ENCODE data around the gene SYCP1.

DNA sequence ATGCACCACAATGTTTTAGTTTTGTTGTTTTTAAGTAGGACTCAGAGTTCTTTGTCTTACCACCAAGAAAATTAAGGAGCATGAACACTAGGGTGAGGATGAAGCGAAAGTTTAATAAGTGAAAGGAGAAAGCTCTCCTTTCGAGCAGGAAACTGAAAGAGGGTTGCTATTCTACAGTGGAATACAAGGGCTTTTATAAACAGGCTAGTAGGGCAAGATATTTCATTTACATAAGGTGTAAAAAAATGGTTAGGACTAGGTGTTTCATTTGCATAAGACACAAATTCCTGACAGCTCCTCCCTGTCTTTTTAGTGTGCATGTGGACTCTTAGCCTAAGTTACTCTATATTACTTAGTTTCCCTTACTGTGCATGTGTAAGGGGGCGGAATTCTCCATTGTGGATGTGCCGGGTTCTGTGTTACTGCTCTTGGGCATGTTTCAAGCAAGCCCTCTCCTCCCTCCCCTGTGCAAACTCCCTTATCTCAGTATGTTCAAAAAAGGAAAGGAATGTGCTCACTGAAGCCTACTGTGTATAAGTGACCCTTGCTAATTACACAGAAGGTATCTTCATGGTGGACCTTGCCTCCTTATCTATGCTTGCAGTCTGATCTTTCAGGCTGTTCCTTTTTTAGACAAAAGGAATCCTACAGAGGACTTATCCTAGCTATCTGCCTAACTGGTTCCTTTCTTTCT, 182.3 kb downstream of the SYCP1 start:
- TF ChIP-seq REST (IDR thresholded peaks at IDR 0.05; ENCODE audit: insufficient read depth in 1 of 2, low read depth in 2 of 2, low read length in 2 of 2) = no peak
- no peak for TF ChIP-seq POLR2AphosphoS5 (IDR thresholded peaks at IDR 0.05; ENCODE audit: low read depth, low read length)
- TF ChIP-seq TAF1 (IDR thresholded peaks at IDR 0.05; ENCODE audit: borderline replicate concordance, insufficient read depth, low read length) = no peak
- no peak for TF ChIP-seq FOXP2 (optimal IDR thresholded peaks at IDR 0.05; ENCODE audit: borderline replicate concordance, extremely low read depth, extremely low read length, insufficient read depth)
- no peak for TF ChIP-seq SIN3A (IDR thresholded peaks at IDR 0.05; ENCODE audit: borderline replicate concordance, insufficient read depth, low read length)
